Hypothalamus (tissue), 51 donors: ENCODE results near the gene UCN2.
"Not testable (repeated sequence)": the region's sequence is repeated elsewhere in the genome, so short reads cannot be mapped to it uniquely, and the experiment has no call there.

Experiments
- DNase-seq, 51 donors: peaks; one replicate each; lab custom pipeline; 2025; lab: John Stamatoyannopoulos, UW

UCN2 gene

DNA sequence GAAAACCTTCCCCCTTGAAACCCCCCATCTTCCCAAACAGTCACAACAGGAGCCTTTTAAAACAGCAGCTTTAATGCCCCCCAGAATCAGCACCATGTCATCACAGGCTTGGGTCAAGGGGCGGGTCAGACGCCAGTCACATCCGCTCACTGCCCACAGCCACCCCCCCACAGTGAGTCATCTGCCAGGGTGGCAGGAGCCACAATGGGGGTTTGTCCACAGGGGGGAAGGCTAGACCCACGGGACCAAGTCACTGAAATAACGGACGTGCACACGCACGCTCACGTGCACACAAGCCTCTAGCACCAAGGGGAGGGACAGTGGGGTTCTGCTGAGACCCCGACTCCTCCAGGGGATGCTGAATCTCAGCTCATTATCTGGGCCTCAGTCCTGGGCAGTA lies 441 bp upstream of the UCN2 start:
- peak in 34 of 51 donors; percentile 13 to 81 (median 50) for DNase-seq

GRCh38 chr3:48562367-48563095 lies 1.1 kb downstream of the UCN2 start:
- peak in 1 of 51 donors; percentile 7 for DNase-seq

GRCh38 chr3:48561045-48561736 lies 2.4 kb downstream of the UCN2 start:
- peak in 26 of 51 donors; percentile 11 to 59 (median 24) for DNase-seq

GRCh38 chr3:48560648-48561018 lies 2.9 kb downstream of the UCN2 start:
- peak in 8 of 51 donors; percentile 9 to 45 (median 22) for DNase-seq

DNA sequence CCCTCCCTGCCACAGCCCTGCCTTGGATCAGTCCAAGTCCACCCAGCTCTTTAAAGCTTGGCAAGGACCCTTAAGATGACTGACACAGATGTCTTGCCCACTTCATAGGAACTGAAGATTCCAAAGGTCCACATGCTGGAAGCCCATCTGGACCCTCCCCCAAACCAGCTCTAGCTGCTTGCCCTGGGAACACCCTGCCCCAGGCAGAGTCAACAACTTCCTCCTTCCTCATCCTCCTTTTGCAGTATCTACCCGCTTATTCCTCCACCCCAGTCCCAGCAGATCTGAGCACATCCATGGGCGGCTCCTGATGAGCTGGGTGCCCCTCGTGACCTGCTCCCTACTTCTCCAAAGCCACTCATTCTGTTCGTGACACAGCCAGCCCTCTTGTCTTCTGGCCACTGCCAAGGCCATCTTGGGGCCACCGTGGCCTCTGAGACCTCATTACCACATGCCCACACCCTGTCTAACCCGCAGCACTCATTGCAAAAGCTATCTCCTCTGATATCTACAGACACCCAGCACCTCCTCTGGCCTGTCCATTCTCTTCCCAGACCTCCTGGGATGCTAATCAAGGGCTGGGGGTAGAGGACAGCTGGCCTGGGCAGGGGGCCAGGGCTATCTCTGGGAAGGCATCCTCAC lies 5.0 kb downstream of the UCN2 start:
- peak in 4 of 51 donors; percentile 13 to 50 (median 18) for DNase-seq

DNA sequence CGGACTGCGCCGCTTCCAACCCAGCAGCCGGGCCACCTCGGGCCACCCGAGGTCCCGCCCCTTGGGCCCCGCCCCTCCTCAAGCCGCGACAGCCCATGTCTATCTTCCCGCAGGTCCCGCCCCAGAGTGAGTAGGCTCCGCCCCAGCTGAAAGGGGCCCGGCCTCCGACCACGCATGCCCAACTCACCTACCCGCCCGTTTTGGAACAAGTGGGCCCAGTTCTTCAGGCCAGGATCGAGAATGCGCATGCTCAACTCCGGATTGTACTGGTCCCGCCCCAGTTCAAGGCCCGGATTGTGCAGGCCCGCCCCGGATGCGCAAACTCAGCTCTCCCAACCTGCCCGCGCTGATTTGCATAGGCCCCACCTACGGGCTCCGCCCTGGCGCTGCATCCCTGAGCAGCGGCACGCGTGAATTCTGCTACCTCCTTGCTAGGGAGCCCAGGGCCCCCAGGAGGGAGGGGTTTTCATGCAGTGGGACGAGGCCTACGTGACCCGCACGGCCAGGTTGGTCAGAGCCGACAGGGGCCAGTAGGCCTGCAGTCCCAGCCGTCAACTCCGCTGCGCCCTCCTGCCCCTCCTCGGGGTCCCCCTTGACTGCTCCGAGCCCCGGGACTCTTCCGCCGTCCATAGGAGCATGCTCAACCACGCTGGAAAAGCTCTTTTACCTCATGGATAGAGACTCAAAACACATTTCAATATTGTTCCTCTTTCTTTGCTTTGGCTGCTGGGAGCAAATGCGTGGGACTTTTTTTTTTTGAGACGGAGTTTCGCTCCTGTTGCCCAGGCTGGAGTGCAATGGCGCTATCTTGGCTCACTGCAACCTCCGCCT lies 6.6 kb downstream of the UCN2 start, which contains the start of gene PFKFB4:
TSS of gene PFKFB4 (minus strand) at position 8 of the 831 bp plus-strand sequence. CDS start 26 bp downstream, outside the sequence.
- DNase-seq = peak; percentile 92 to 100 (median 99)

- peak in 2 of 51 donors; percentile 31 to 71 for DNase-seq
Measured at GRCh38 chr3:48555949-48556795, 7.4 kb downstream of the UCN2 start.

- DNase-seq = no peak
Measured at GRCh38 chr3:48555231-48555948, 8.2 kb downstream of the UCN2 start.

GRCh38 chr3:48553886-48554845 lies 9.4 kb downstream of the UCN2 start:
- DNase-seq = no peak

DNA sequence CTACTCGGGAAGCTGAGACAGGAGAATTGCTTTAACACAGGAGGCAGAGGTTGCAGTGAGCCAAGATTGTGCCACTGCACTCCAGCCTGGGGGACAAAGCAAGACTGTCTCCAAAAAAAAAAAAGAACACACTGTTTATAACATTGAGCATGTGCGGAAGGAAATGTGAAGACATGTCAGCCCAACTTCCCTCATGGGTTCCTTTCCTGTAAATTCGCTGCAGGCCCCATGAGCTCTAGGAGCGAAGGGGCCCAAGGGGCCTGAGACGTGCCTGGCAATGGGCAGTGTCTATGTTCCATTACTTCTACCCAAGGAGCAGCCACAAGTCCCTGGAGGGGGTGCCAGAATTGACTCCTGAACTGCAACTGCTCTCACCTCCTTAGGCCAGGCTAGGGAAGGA lies 10.2 kb downstream of the UCN2 start:
- DNase-seq = no peak

GRCh38 chr3:48552111-48552951 lies 11.2 kb downstream of the UCN2 start:
- no peak for DNase-seq

GRCh38 chr3:48551651-48552050 lies 11.9 kb downstream of the UCN2 start:
- DNase-seq = not testable (repeated sequence)

GRCh38 chr3:48548729-48549705 lies 14.6 kb downstream of the UCN2 start:
- DNase-seq = peak in 50 of 51 donors; percentile 23 to 95 (median 69)

GRCh38 chr3:48548126-48548525 lies 15.5 kb downstream of the UCN2 start:
- no peak for DNase-seq

- DNase-seq = peak in 11 of 51 donors; percentile 7 to 43 (median 17)
Measured at GRCh38 chr3:48546203-48546829, 17.3 kb downstream of the UCN2 start.
